Natural killer cell (primary cell): ENCODE measurements around the gene DNAJC5. TPM values are rescaled to one million over a fixed set of nuclear protein-coding genes. Genes with fewer than 3 reads are reported as not detected.
"Not testable (repeated sequence)": the region's sequence is repeated elsewhere in the genome, so short reads cannot be mapped to it uniquely, and the experiment has no call there.

ENCODE experiments used
- ATAC-seq, 3 donors: fragments of 150-1000 bp in 2 of 3; fragments of 200-7000 bp in 1 of 3; cut with Tn5 transposase; 1 replicate in 1 of 3; 2 replicates in 2 of 3; pipeline ENCODE4 v1.10.0; 2021; ENCODE audit warnings: mild to moderate bottlenecking in 2 of 3, moderate library complexity in 2 of 3
- DNase-seq, 2 donors: peaks; one replicate each; pipeline versions ENCODE4 v3.0.0 to v3.0.0-alpha.2; 2013 to 2021; ENCODE audit warnings: mixed read lengths in 1 of 2
- H3K27ac ChIP-seq: one replicate; pipeline ENCODE4 v1.5.1; 2013; ENCODE audit warnings: mild to moderate bottlenecking, low read length
- H3K27me3 ChIP-seq: one replicate; pipeline ENCODE4 v1.6.1; 2013; ENCODE audit warnings: low read length; ENCODE audit not compliant: control insufficient read depth, insufficient read depth
- H3K36me3 ChIP-seq: one replicate; pipeline ENCODE4 v1.6.1; 2013; ENCODE audit warnings: low read length; ENCODE audit not compliant: control insufficient read depth, insufficient read depth
- H3K4me1 ChIP-seq: one replicate; pipeline ENCODE4 v1.6.1; 2013; ENCODE audit warnings: low read length; ENCODE audit not compliant: control insufficient read depth, insufficient read depth
- H3K4me3 ChIP-seq: one replicate; pipeline ENCODE4 v1.5.1; 2013; ENCODE audit warnings: low read length
- H3K9me3 ChIP-seq: one replicate; pipeline ENCODE4 v1.6.1; 2013; ENCODE audit warnings: low read length; ENCODE audit not compliant: control insufficient read depth, insufficient read depth
- H3K27ac Mint-ChIP-seq, 2 donors: one replicate each; pipeline ENCODE4 v1.8.0; 2022; ENCODE audit warnings: mild to moderate bottlenecking in 2 of 2, mixed read lengths in 2 of 2, moderate library complexity in 1 of 2
- H3K27me3 Mint-ChIP-seq, 2 donors: one replicate each; pipeline ENCODE4 v1.8.0; 2022; ENCODE audit warnings: low read depth in 2 of 2, mixed read lengths in 2 of 2
- H3K36me3 Mint-ChIP-seq: one replicate; pipeline ENCODE4 v1.8.0; 2022; ENCODE audit warnings: mixed read lengths
- H3K4me1 Mint-ChIP-seq, 2 donors: one replicate each; pipeline ENCODE4 v1.8.0; 2022; ENCODE audit warnings: mixed read lengths in 2 of 2
- H3K4me3 Mint-ChIP-seq: one replicate; pipeline ENCODE4 v1.8.0; 2022; ENCODE audit warnings: mild to moderate bottlenecking, moderate library complexity, mixed read lengths
- H3K9me3 Mint-ChIP-seq, 2 donors: one replicate each; pipeline ENCODE4 v1.8.0; 2022; ENCODE audit warnings: mixed read lengths in 2 of 2
- CTCF ChIP-seq: fragments of 200-600 bp; IDR thresholded peaks from one replicate; pipeline ENCODE4 v1.8.0; 2022; ENCODE audit warnings: antibody characterized with exemption
- WGBS: methylation state at CpG from one replicate; pipeline ENCODE4 v1.1.7; 2013; ENCODE audit warnings: missing lambda C conversion rate; ENCODE audit not compliant: insufficient coverage; 5-methylcytosine and 5-hydroxymethylcytosine counted together
- intact Hi-C: fragments of 100-400 bp; cut with micrococcal nuclease; formaldehyde crosslinking; loops from one replicate; pipeline ENCODE4 v1.14.2; 2022
- total RNA-seq, 4 donors: library from RNA; stranded (reverse); fragments of 120-200 nt in 1 of 4; gene quantifications; one replicate each; pipeline versions ENCODE4 v1.2.3 to v1.2.4, GENCODE V29; 2013 to 2022

DNAJC5 gene
- total RNA-seq, 3 donors from 2014 or later (not counting 1 experiment from before 2014, with no cell fraction given), result 27.5 to 45.1 (median 42.8) TPM

- no peak overlapping the region for H3K4me3 Mint-ChIP-seq
- no peaks in the 10 kb centered on the region for H3K36me3 ChIP-seq
- H3K9me3 ChIP-seq, result no peaks in the 10 kb centered on the region
- H3K4me1 Mint-ChIP-seq, result no peaks in the 10 kb centered on the region
- peak in 1 of 3 donors; percentile 24 for ATAC-seq
- no peak for TF ChIP-seq CTCF
- H3K4me3 ChIP-seq, result no peak overlapping the region
- peaks cover 8 to 24% of the 10 kb centered on the region in 2 donors for H3K27me3 Mint-ChIP-seq
- no peaks in the 10 kb centered on the region for H3K36me3 Mint-ChIP-seq
- H3K9me3 Mint-ChIP-seq, result no peaks in the 10 kb centered on the region
- H3K27ac Mint-ChIP-seq, result no peak overlapping the region
- intact Hi-C loops, result no loop called here
- WGBS, result 10% methylated on average over 10 of the region's 16 CpGs
- H3K27me3 ChIP-seq, result peaks cover 24% of the 10 kb centered on the region
- no peak overlapping the region for H3K27ac ChIP-seq
- H3K4me1 ChIP-seq, result peaks cover 60% of the 10 kb centered on the region
- DNase-seq, result no peak
These were observed 47.5 kb upstream of the DNAJC5 start for GRCh38 chr20:63847237-63848002.

GRCh38 chr20:63848003-63848911, 46.7 kb upstream of the DNAJC5 start:
- peaks cover 24% of the 10 kb centered on the region for H3K27me3 ChIP-seq
- WGBS, result 77% methylated on average over 28 of the region's 28 CpGs
- no peak for DNase-seq
- H3K27me3 Mint-ChIP-seq, result peaks cover 8 to 22% of the 10 kb centered on the region in 2 donors
- H3K4me1 ChIP-seq, result peaks cover 60% of the 10 kb centered on the region
- no peaks in the 10 kb centered on the region for H3K9me3 Mint-ChIP-seq
- H3K27ac ChIP-seq, result no peak overlapping the region
- intact Hi-C loops, result no loop called here
- H3K4me3 ChIP-seq, result no peak overlapping the region
- no peak overlapping the region for H3K27ac Mint-ChIP-seq
- no peak for ATAC-seq
- H3K36me3 Mint-ChIP-seq, result no peaks in the 10 kb centered on the region
- H3K36me3 ChIP-seq, result no peaks in the 10 kb centered on the region
- H3K4me3 Mint-ChIP-seq, result no peak overlapping the region
- TF ChIP-seq CTCF, result no peak
- H3K9me3 ChIP-seq, result no peaks in the 10 kb centered on the region
- H3K4me1 Mint-ChIP-seq, result no peaks in the 10 kb centered on the region

GRCh38 chr20:63850689-63851547, 44.0 kb upstream of the DNAJC5 start:
- Histone ChIP-seq H3K27me3 (peaks cover 21% of the 10 kb centered on the region), H3K4me3 (no peak overlapping the region), H3K27ac (no peak overlapping the region), H3K4me1 (peaks cover 66% of the 10 kb centered on the region), H3K36me3 (no peaks in the 10 kb centered on the region), H3K9me3 (no peaks in the 10 kb centered on the region)
- Mint-ChIP-seq H3K36me3 (no peaks in the 10 kb centered on the region), H3K4me1 (peaks cover 0 to 6% of the 10 kb centered on the region in 2 donors), H3K4me3 (no peak overlapping the region), H3K27ac (no peak overlapping the region), H3K9me3 (no peaks in the 10 kb centered on the region), H3K27me3 (peaks cover 8 to 15% of the 10 kb centered on the region in 2 donors)
- intact Hi-C loops, result no loop called here
- TF ChIP-seq CTCF, result no peak
- DNase-seq, result no peak
- WGBS, result 48% methylated on average over 24 of the region's 27 CpGs
- peak; percentile 30 to 31 (median 30) for ATAC-seq

- ATAC-seq, H3K4me3 Mint-ChIP-seq, H3K27ac ChIP-seq, H3K36me3 Mint-ChIP-seq, H3K36me3 ChIP-seq, intact Hi-C loops, DNase-seq, H3K9me3 ChIP-seq, H3K4me3 ChIP-seq, H3K9me3 Mint-ChIP-seq, H3K27ac Mint-ChIP-seq, H3K4me1 Mint-ChIP-seq: not testable (repeated sequence)
- peaks cover 62% of the 10 kb centered on the region for H3K4me1 ChIP-seq
- WGBS, result 83% methylated on average over 14 of the region's 14 CpGs
- peaks cover 16% of the 10 kb centered on the region for H3K27me3 ChIP-seq
- H3K27me3 Mint-ChIP-seq, result peaks cover 8 to 12% of the 10 kb centered on the region in 2 donors
These were observed 43.4 kb upstream of the DNAJC5 start for GRCh38 chr20:63851548-63851943.

- Mint-ChIP-seq H3K27me3 (peaks cover 8 to 12% of the 10 kb centered on the region in 2 donors), H3K4me1 (peaks cover 0 to 16% of the 10 kb centered on the region in 2 donors)
- ATAC-seq, H3K27ac Mint-ChIP-seq, intact Hi-C loops, H3K4me3 ChIP-seq, H3K9me3 Mint-ChIP-seq, H3K36me3 Mint-ChIP-seq, H3K9me3 ChIP-seq, DNase-seq, H3K36me3 ChIP-seq, H3K27me3 ChIP-seq, H3K4me3 Mint-ChIP-seq: not testable (repeated sequence)
- H3K27ac ChIP-seq, result peak overlapping the region; percentile 45
- WGBS, result 54% methylated on average over 4 of the region's 4 CpGs
- peaks cover 56% of the 10 kb centered on the region for H3K4me1 ChIP-seq
These were observed 41.2 kb upstream of the DNAJC5 start for GRCh38 chr20:63853733-63854068.
